BJ (cell line): ENCODE measurements around the gene NPTN. TPM values are rescaled to one million over a fixed set of nuclear protein-coding genes. Genes with fewer than 3 reads are reported as not detected.

Source experiments
- CTCF ChIA-PET: fragments of 350-600 bp; formaldehyde crosslinking; extraction: SDS; loops from one replicate; lab custom pipeline; 2021; ENCODE audit warnings: antibody characterized with exemption, inconsistent platforms; lab: Yijun Ruan, JAX
- POLR2A ChIA-PET: fragments of 300-600 bp; sonication (Branson Sonifier 250); formaldehyde crosslinking; extraction: SDS; loops from one replicate; lab custom pipeline; 2021; ENCODE audit warnings: antibody characterized with exemption; lab: Charles Lee
- DNase-seq: peaks from one replicate; pipeline ENCODE4 v3.0.0-alpha.2; 2011; ENCODE audit warnings: low read depth
- H3K27me3 ChIP-seq: 2 replicates; pipeline ENCODE4 v1.6.0; 2011; ENCODE audit warnings: low read length; ENCODE audit not compliant: control insufficient read depth, insufficient read depth
- H3K36me3 ChIP-seq: 2 replicates; pipeline ENCODE4 v1.5.1; 2011; ENCODE audit warnings: low read length; ENCODE audit not compliant: control insufficient read depth, insufficient read depth
- H3K4me3 ChIP-seq: 2 replicates; pipeline ENCODE4 v1.5.1; 2011; ENCODE audit warnings: low read depth, mild to moderate bottlenecking, control low read depth, low read length
- CTCF ChIP-seq: IDR thresholded peaks from 2 replicates; pipeline ENCODE4 v1.5.1; 2011; ENCODE audit warnings: low read depth, mild to moderate bottlenecking, control low read depth, inconsistent platforms, low read length, moderate library complexity; ENCODE audit not compliant: insufficient read depth
- polyA plus RNA-seq: library from polyadenylated mRNA; depleted of rRNA; stranded (reverse); fragments of >200 nt; gene quantifications from 2 replicates; pipeline ENCODE4 v1.2.3, GENCODE V29; 2011

NPTN gene
- polyA plus RNA-seq, 1 experiment, result 406 TPM

GRCh38 chr15:73575636-73576247 is 57.4 kb downstream of the NPTN start:
- no peak for TF ChIP-seq CTCF
- ChIA-PET CTCF (interaction anchor here (0.9 kb wide), 1 partner anchor 61 kb away, joined by 5 read pairs; no protein-coding TSS in a partner anchor), POLR2A (interaction anchor here (1.0 kb wide), 1 partner anchor 56 kb away, joined by 4 read pairs; no protein-coding TSS in a partner anchor)
- no peaks in the 10 kb centered on the region for H3K27me3 ChIP-seq
- DNase-seq, result peak; percentile 14
- peaks cover 12% of the 10 kb centered on the region for H3K36me3 ChIP-seq
- H3K4me3 ChIP-seq, result no peak overlapping the region

- Histone ChIP-seq H3K27me3 (no peaks in the 10 kb centered on the region), H3K4me3 (no peak overlapping the region), H3K36me3 (peaks cover 22% of the 10 kb centered on the region)
- POLR2A ChIA-PET, result no interaction called here
- peak; percentile 60 for DNase-seq
- CTCF ChIA-PET, result interaction anchor here (1.1 to 2.0 kb wide), 3 partner anchors 22 to 127 kb away, joined by 3 to 5 read pairs (median 5); no protein-coding TSS in a partner anchor
- TF ChIP-seq CTCF, result no peak
Observed at GRCh38 chr15:73573572-73573971, 59.6 kb downstream of the NPTN start.

- CTCF ChIA-PET, result interaction anchor here (1.7 to 2.0 kb wide), 2 partner anchors 63 to 127 kb away, joined by 5 read pairs; no protein-coding TSS in a partner anchor
- no peak for TF ChIP-seq CTCF
Observed at GRCh38 chr15:73573037-73573436, 60.2 kb downstream of the NPTN start.

GRCh38 chr15:73572296-73572695 is 60.9 kb downstream of the NPTN start:
- ChIA-PET CTCF (interaction anchor here (1.1 to 2.0 kb wide), 3 partner anchors 12 to 749 kb away, joined by 3 to 6 read pairs (median 5); no protein-coding TSS in a partner anchor), POLR2A (no interaction called here)
- H3K4me3 ChIP-seq, result no peak overlapping the region
- no peak for TF ChIP-seq CTCF
- DNase-seq, result no peak
- no peaks in the 10 kb centered on the region for H3K27me3 ChIP-seq
- peaks cover 23% of the 10 kb centered on the region for H3K36me3 ChIP-seq

More at GRCh38 chr15:73573037-73573436, 60.2 kb downstream of the NPTN start:
- Histone ChIP-seq H3K27me3 (no peaks in the 10 kb centered on the region), H3K4me3 (no peak overlapping the region), H3K36me3 (peaks cover 23% of the 10 kb centered on the region)
- POLR2A ChIA-PET, result no interaction called here
- no peak for DNase-seq

GRCh38 chr15:73571346-73571745 is 61.8 kb downstream of the NPTN start:
- TF ChIP-seq CTCF, result no peak
- Histone ChIP-seq H3K36me3 (peaks cover 25% of the 10 kb centered on the region), H3K27me3 (no peaks in the 10 kb centered on the region), H3K4me3 (no peak overlapping the region)
- ChIA-PET POLR2A (no interaction called here), CTCF (interaction anchor here (0.6 to 1.9 kb wide), 5 partner anchors 11 to 749 kb away, joined by 3 to 6 read pairs (median 3); no protein-coding TSS in a partner anchor)
- DNase-seq, result no peak
